Gastroesophageal sphincter (tissue), 3 donors: ENCODE data around the gene KRT14.

Experiments used
- CTCF ChIP-seq, 4 experiments: fragments of 200-600 bp in 2 of 4; fragments of 450-650 bp in 2 of 4; sonication (generic) in 1 of 4; IDR thresholded peaks; one replicate each; pipeline ENCODE4 v1.5.1; 2017 to 2019; ENCODE audit warnings: antibody characterized with exemption in 4 of 4, mild to moderate bottlenecking in 2 of 4, moderate library complexity in 2 of 4
- EP300 ChIP-seq: sonication (generic); formaldehyde crosslinking; IDR thresholded peaks from one replicate; pipeline ENCODE4 v1.6.1; 2017; ENCODE audit warnings: antibody characterized with exemption, mild to moderate bottlenecking
- POLR2A ChIP-seq, 2 donors: fragments of 450-650 bp; IDR thresholded peaks; one replicate each; pipeline ENCODE4 v1.6.1; 2017; ENCODE audit warnings: antibody characterized with exemption in 2 of 2, mild to moderate bottlenecking in 2 of 2, moderate library complexity in 1 of 2
- POLR2AphosphoS5 ChIP-seq: sonication (generic); formaldehyde crosslinking; IDR thresholded peaks from one replicate; pipeline ENCODE4 v1.6.1; 2017; ENCODE audit warnings: antibody characterized with exemption

GRCh38 chr17:41553176-41553575 lies 33.5 kb downstream of the KRT14 start:
- no peak for TF ChIP-seq CTCF (IDR thresholded peaks at IDR 0.05)
- no peak for TF ChIP-seq POLR2A (IDR thresholded peaks at IDR 0.05)
- no peak for TF ChIP-seq EP300
- no peak for TF ChIP-seq POLR2AphosphoS5
